Measurements from ENCODE around the gene RGS3.

The RGS3 gene

GRCh38 chr9:113587471-113588031 lies 124.0 kb downstream of the RGS3 start:
- DNase-seq (ENCODE audit: low spot score), result peak; percentile 77

GRCh38 chr9:113588242-113588810 lies 124.8 kb downstream of the RGS3 start:
- no peak for DNase-seq (ENCODE audit: low spot score)

GRCh38 chr9:113588936-113589335 lies 125.4 kb downstream of the RGS3 start:
- DNase-seq (ENCODE audit: low spot score), result no peak

GRCh38 chr9:113589407-113589806 lies 125.9 kb downstream of the RGS3 start:
- no peak for DNase-seq (ENCODE audit: low spot score)

GRCh38 chr9:113589890-113590289 lies 126.4 kb downstream of the RGS3 start:
- DNase-seq (ENCODE audit: low spot score), result no peak

- no peak for DNase-seq (ENCODE audit: low spot score)
Observed at GRCh38 chr9:113590389-113590788, 126.9 kb downstream of the RGS3 start.

GRCh38 chr9:113590991-113591898 lies 127.7 kb downstream of the RGS3 start:
- peak; percentile 84 for DNase-seq (ENCODE audit: low spot score)

GRCh38 chr9:113591899-113592625 lies 128.5 kb downstream of the RGS3 start:
- no peak for DNase-seq (ENCODE audit: low spot score)

GRCh38 chr9:113592876-113593575 lies 129.5 kb downstream of the RGS3 start:
- no peak for DNase-seq (ENCODE audit: low spot score)

- peak; percentile 50 for DNase-seq (ENCODE audit: low spot score)
Observed at GRCh38 chr9:113593682-113594281, 130.3 kb downstream of the RGS3 start.

GRCh38 chr9:113594484-113595299 lies 131.2 kb downstream of the RGS3 start:
- no peak for DNase-seq (ENCODE audit: low spot score)

- no peak for DNase-seq (ENCODE audit: low spot score)
Observed at GRCh38 chr9:113596616-113597320, 133.2 kb downstream of the RGS3 start.

- DNase-seq (ENCODE audit: low spot score), result no peak
Observed at GRCh38 chr9:113597390-113598241, 134.1 kb downstream of the RGS3 start.

- no peak for DNase-seq (ENCODE audit: low spot score)
Observed at GRCh38 chr9:113598451-113598850, 134.9 kb downstream of the RGS3 start.

GRCh38 chr9:113598883-113599282 lies 135.4 kb downstream of the RGS3 start:
- no peak for DNase-seq (ENCODE audit: low spot score)

- no peak for DNase-seq (ENCODE audit: low spot score)
Observed at GRCh38 chr9:113599646-113600022, 136.1 kb downstream of the RGS3 start.

GRCh38 chr9:113600023-113600823 lies 136.7 kb downstream of the RGS3 start:
- DNase-seq (ENCODE audit: low spot score), result no peak
